CD4-positive, alpha-beta T cell treated with Interleukin-15 for 1 hour (primary cell): ENCODE results near the gene GALNT14.

Experiments used
- DNase-seq: peaks from one replicate; pipeline ENCODE4 v3.0.0-alpha.2; 2020

The GALNT14 gene

GRCh38 chr2:30880516-30880915 is 257.7 kb downstream of the GALNT14 start:
- DNase-seq: no peak

- DNase-seq: no peak
Observed at GRCh38 chr2:30877833-30878232, 260.4 kb downstream of the GALNT14 start.

- DNase-seq: no peak
Observed at GRCh38 chr2:30872797-30873196, 265.4 kb downstream of the GALNT14 start.

GRCh38 chr2:30871980-30872789 is 266.1 kb downstream of the GALNT14 start:
- DNase-seq: no peak

- DNase-seq: no peak
Observed at GRCh38 chr2:30871440-30871839, 266.8 kb downstream of the GALNT14 start.

GRCh38 chr2:30869988-30870387 is 268.3 kb downstream of the GALNT14 start:
- no peak for DNase-seq

GRCh38 chr2:30867385-30867784 is 270.9 kb downstream of the GALNT14 start:
- DNase-seq: no peak

GRCh38 chr2:30866974-30867373 is 271.3 kb downstream of the GALNT14 start:
- no peak for DNase-seq

- DNase-seq: no peak
Observed at GRCh38 chr2:30865892-30866681, 272.2 kb downstream of the GALNT14 start.

- DNase-seq: no peak
Observed at GRCh38 chr2:30865243-30865642, 273.0 kb downstream of the GALNT14 start.

GRCh38 chr2:30862054-30862651 is 276.1 kb downstream of the GALNT14 start:
- DNase-seq: peak; percentile 37

GRCh38 chr2:30860726-30861125 is 277.5 kb downstream of the GALNT14 start:
- no peak for DNase-seq
